ENCODE results near the gene HCFC1.

Gene HCFC1

DNA sequence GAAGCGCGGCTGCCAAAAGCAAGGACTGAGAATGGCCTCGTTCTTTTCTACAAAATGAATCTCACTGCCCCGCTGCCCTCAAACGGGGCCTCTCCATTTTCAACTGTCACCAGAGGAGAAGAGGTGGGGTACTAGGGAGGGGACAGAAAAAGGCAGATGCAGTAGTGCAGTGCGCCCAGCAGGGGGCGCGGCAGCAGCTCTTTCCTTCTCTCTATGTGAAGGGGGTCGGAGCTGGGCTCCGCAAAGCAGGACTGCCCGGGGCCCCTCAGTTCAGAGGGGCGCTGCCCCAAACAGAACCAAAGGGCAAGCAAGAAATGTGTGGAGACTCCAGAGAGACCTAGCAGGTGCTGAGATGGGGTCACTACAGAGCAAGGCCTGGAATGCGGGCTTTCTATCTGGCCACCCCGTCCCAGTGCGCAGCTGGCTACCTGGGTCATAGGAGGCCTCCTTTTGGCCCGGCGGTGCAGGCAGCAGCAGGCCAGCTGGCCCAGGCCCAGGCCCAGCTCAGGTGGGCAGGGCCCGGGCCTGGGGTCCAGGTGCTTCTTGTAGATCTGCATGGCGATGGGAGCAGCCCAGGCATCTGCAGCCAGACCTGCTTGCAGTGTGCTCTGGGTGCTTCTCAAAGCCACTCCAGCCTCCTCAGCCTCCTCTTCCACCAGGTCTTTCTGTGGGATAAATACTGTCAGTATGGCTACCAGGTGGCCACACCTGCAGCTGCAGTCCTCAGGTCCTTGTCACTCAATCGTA, 42.2 kb upstream of the HCFC1 start:
- Histone ChIP-seq H2BK120ac (ENCODE audit: low read depth, low read length) (no peak overlapping the region), H3K79me2 (ENCODE audit: control insufficient read depth, insufficient read depth, low read length) (no peaks in the 10 kb centered on the region), H3K18ac (ENCODE audit: low read length) (no peak overlapping the region), H3K79me1 (ENCODE audit: low read length) (no peaks in the 10 kb centered on the region), H3K27ac (ENCODE audit: low read depth, low read length) (no peak overlapping the region), H2BK5ac (ENCODE audit: low read length) (no peak overlapping the region), H3K27me3 (ENCODE audit: insufficient read depth, low read length, poor library complexity) (no peaks in the 10 kb centered on the region), H3K4me3 (ENCODE audit: low read length) (no peak overlapping the region), H4K8ac (ENCODE audit: low read depth, low read length) (no peak overlapping the region), H3K9ac (ENCODE audit: low read length) (no peak overlapping the region), H3K4ac (ENCODE audit: low read depth, low read length) (no peak overlapping the region), H2BK15ac (replicated peaks; ENCODE audit: low read depth) (no peak overlapping the region), H3K36me3 (ENCODE audit: control insufficient read depth, insufficient read depth, low read length) (no peaks in the 10 kb centered on the region), H3K4me1 (ENCODE audit: control insufficient read depth, low read depth, low read length) (no peaks in the 10 kb centered on the region), H3K23ac (ENCODE audit: low read length) (no peak overlapping the region), H4K5ac (ENCODE audit: low read length) (no peak overlapping the region), H3K4me2 (ENCODE audit: low read length) (no peak overlapping the region), H3K56ac (ENCODE audit: low read length) (no peak overlapping the region), H2AK5ac (ENCODE audit: low read length) (no peak overlapping the region)
- peak; percentile 46 for DNase-seq
- WGBS (ENCODE audit: extremely low coverage, insufficient coverage, low lambda C conversion rate), result no CpG with 5 or more reads among the region's 20 CpGs

- Histone ChIP-seq H3K56ac (ENCODE audit: low read length) (no peak overlapping the region), H3K27ac (ENCODE audit: low read depth, low read length) (no peak overlapping the region), H2AK5ac (ENCODE audit: low read length) (no peak overlapping the region), H3K23ac (ENCODE audit: low read length) (no peak overlapping the region), H3K9ac (ENCODE audit: low read length) (no peak overlapping the region), H3K79me2 (ENCODE audit: control insufficient read depth, insufficient read depth, low read length) (no peaks in the 10 kb centered on the region), H3K4me1 (ENCODE audit: control insufficient read depth, low read depth, low read length) (no peaks in the 10 kb centered on the region), H4K8ac (ENCODE audit: low read depth, low read length) (no peak overlapping the region), H3K36me3 (ENCODE audit: control insufficient read depth, insufficient read depth, low read length) (no peaks in the 10 kb centered on the region), H3K27me3 (ENCODE audit: insufficient read depth, low read length, poor library complexity) (no peaks in the 10 kb centered on the region), H3K79me1 (ENCODE audit: low read length) (no peaks in the 10 kb centered on the region), H3K18ac (ENCODE audit: low read length) (no peak overlapping the region), H3K4me2 (ENCODE audit: low read length) (no peak overlapping the region), H2BK15ac (replicated peaks; ENCODE audit: low read depth) (no peak overlapping the region), H3K4me3 (ENCODE audit: low read length) (no peak overlapping the region), H4K5ac (ENCODE audit: low read length) (no peak overlapping the region), H2BK120ac (ENCODE audit: low read depth, low read length) (no peak overlapping the region), H3K4ac (ENCODE audit: low read depth, low read length) (no peak overlapping the region), H2BK5ac (ENCODE audit: low read length) (no peak overlapping the region)
- no CpG with 5 or more reads among the region's 17 CpGs for WGBS (ENCODE audit: extremely low coverage, insufficient coverage, low lambda C conversion rate)
- DNase-seq, result no peak
Observed at GRCh38 chrX:154013001-154013421, 41.4 kb upstream of the HCFC1 start.

GRCh38 chrX:154012336-154012991, 40.8 kb upstream of the HCFC1 start:
- no peak overlapping the region for H4K8ac ChIP-seq (ENCODE audit: low read depth, low read length)
- H3K36me3 ChIP-seq (ENCODE audit: control insufficient read depth, insufficient read depth, low read length), result no peaks in the 10 kb centered on the region
- no peak overlapping the region for H2BK120ac ChIP-seq (ENCODE audit: low read depth, low read length)
- H3K56ac ChIP-seq (ENCODE audit: low read length), result no peak overlapping the region
- no CpG with 5 or more reads among the region's 17 CpGs for WGBS (ENCODE audit: extremely low coverage, insufficient coverage, low lambda C conversion rate)
- H3K27ac ChIP-seq (ENCODE audit: low read depth, low read length), result peak overlapping the region; percentile 19
- no peaks in the 10 kb centered on the region for H3K4me1 ChIP-seq (ENCODE audit: control insufficient read depth, low read depth, low read length)
- no peak overlapping the region for H2AK5ac ChIP-seq (ENCODE audit: low read length)
- H3K9ac ChIP-seq (ENCODE audit: low read length), result no peak overlapping the region
- H3K18ac ChIP-seq (ENCODE audit: low read length), result no peak overlapping the region
- H3K4me3 ChIP-seq (ENCODE audit: low read length), result no peak overlapping the region
- no peak overlapping the region for H2BK15ac ChIP-seq (replicated peaks; ENCODE audit: low read depth)
- peak; percentile 60 for DNase-seq
- no peak overlapping the region for H4K5ac ChIP-seq (ENCODE audit: low read length)
- H3K23ac ChIP-seq (ENCODE audit: low read length), result no peak overlapping the region
- no peak overlapping the region for H3K4me2 ChIP-seq (ENCODE audit: low read length)
- no peaks in the 10 kb centered on the region for H3K27me3 ChIP-seq (ENCODE audit: insufficient read depth, low read length, poor library complexity)
- H3K4ac ChIP-seq (ENCODE audit: low read depth, low read length), result no peak overlapping the region
- no peak overlapping the region for H2BK5ac ChIP-seq (ENCODE audit: low read length)
- H3K79me2 ChIP-seq (ENCODE audit: control insufficient read depth, insufficient read depth, low read length), result no peaks in the 10 kb centered on the region
- H3K79me1 ChIP-seq (ENCODE audit: low read length), result no peaks in the 10 kb centered on the region

- no peak overlapping the region for H3K23ac ChIP-seq (ENCODE audit: low read length)
- H3K9ac ChIP-seq (ENCODE audit: low read length), result no peak overlapping the region
- no peak overlapping the region for H4K5ac ChIP-seq (ENCODE audit: low read length)
- H3K4me1 ChIP-seq (ENCODE audit: control insufficient read depth, low read depth, low read length), result no peaks in the 10 kb centered on the region
- no peak for DNase-seq
- H2AK5ac ChIP-seq (ENCODE audit: low read length), result no peak overlapping the region
- no peak overlapping the region for H4K8ac ChIP-seq (ENCODE audit: low read depth, low read length)
- no CpG with 5 or more reads among the region's 18 CpGs for WGBS (ENCODE audit: extremely low coverage, insufficient coverage, low lambda C conversion rate)
- H3K18ac ChIP-seq (ENCODE audit: low read length), result no peak overlapping the region
- H3K4ac ChIP-seq (ENCODE audit: low read depth, low read length), result no peak overlapping the region
- H3K79me1 ChIP-seq (ENCODE audit: low read length), result no peaks in the 10 kb centered on the region
- no peak overlapping the region for H3K27ac ChIP-seq (ENCODE audit: low read depth, low read length)
- H3K36me3 ChIP-seq (ENCODE audit: control insufficient read depth, insufficient read depth, low read length), result no peaks in the 10 kb centered on the region
- no peak overlapping the region for H2BK120ac ChIP-seq (ENCODE audit: low read depth, low read length)
- no peak overlapping the region for H3K4me2 ChIP-seq (ENCODE audit: low read length)
- no peak overlapping the region for H2BK5ac ChIP-seq (ENCODE audit: low read length)
- H3K4me3 ChIP-seq (ENCODE audit: low read length), result no peak overlapping the region
- H3K56ac ChIP-seq (ENCODE audit: low read length), result no peak overlapping the region
- H3K79me2 ChIP-seq (ENCODE audit: control insufficient read depth, insufficient read depth, low read length), result no peaks in the 10 kb centered on the region
- H3K27me3 ChIP-seq (ENCODE audit: insufficient read depth, low read length, poor library complexity), result no peaks in the 10 kb centered on the region
- no peak overlapping the region for H2BK15ac ChIP-seq (replicated peaks; ENCODE audit: low read depth)
Observed at GRCh38 chrX:154011376-154012335, 40.0 kb upstream of the HCFC1 start.

- H2BK5ac ChIP-seq (ENCODE audit: low read length), result no peak overlapping the region
- H3K4me3 ChIP-seq (ENCODE audit: low read length), result no peak overlapping the region
- H2BK15ac ChIP-seq (replicated peaks; ENCODE audit: low read depth), result no peak overlapping the region
- no peaks in the 10 kb centered on the region for H3K4me1 ChIP-seq (ENCODE audit: control insufficient read depth, low read depth, low read length)
- WGBS (ENCODE audit: extremely low coverage, insufficient coverage, low lambda C conversion rate), result no CpG with 5 or more reads among the region's 18 CpGs
- DNase-seq, result no peak
- no peak overlapping the region for H2AK5ac ChIP-seq (ENCODE audit: low read length)
- no peak overlapping the region for H2BK120ac ChIP-seq (ENCODE audit: low read depth, low read length)
- H3K4me2 ChIP-seq (ENCODE audit: low read length), result no peak overlapping the region
- H3K4ac ChIP-seq (ENCODE audit: low read depth, low read length), result no peak overlapping the region
- no peak overlapping the region for H4K5ac ChIP-seq (ENCODE audit: low read length)
- no peaks in the 10 kb centered on the region for H3K79me2 ChIP-seq (ENCODE audit: control insufficient read depth, insufficient read depth, low read length)
- H3K27ac ChIP-seq (ENCODE audit: low read depth, low read length), result no peak overlapping the region
- no peak overlapping the region for H3K56ac ChIP-seq (ENCODE audit: low read length)
- H3K36me3 ChIP-seq (ENCODE audit: control insufficient read depth, insufficient read depth, low read length), result no peaks in the 10 kb centered on the region
- H4K8ac ChIP-seq (ENCODE audit: low read depth, low read length), result no peak overlapping the region
- H3K9ac ChIP-seq (ENCODE audit: low read length), result no peak overlapping the region
- no peaks in the 10 kb centered on the region for H3K79me1 ChIP-seq (ENCODE audit: low read length)
- H3K23ac ChIP-seq (ENCODE audit: low read length), result no peak overlapping the region
- H3K27me3 ChIP-seq (ENCODE audit: insufficient read depth, low read length, poor library complexity), result no peaks in the 10 kb centered on the region
- no peak overlapping the region for H3K18ac ChIP-seq (ENCODE audit: low read length)
Observed at GRCh38 chrX:154010330-154011087, 38.9 kb upstream of the HCFC1 start.
